Prostate gland (tissue), 2 donors: ENCODE results near the gene SCN7A. TPM values are rescaled to one million over a fixed set of nuclear protein-coding genes. Genes with fewer than 3 reads are reported as not detected.

Experiments
- DNase-seq: peaks from one replicate; pipeline ENCODE4 v3.0.0-alpha.2; 2019; ENCODE audit warnings: low spot score
- H3K27ac ChIP-seq, 2 donors: fragments of 200-600 bp; sonication (generic); 2 replicates each; pipeline ENCODE4 v1.5.1; 2017 to 2019
- H3K27me3 ChIP-seq: fragments of 200-600 bp; sonication (generic); replicated peaks from 2 replicates; pipeline ENCODE4 v1.5.1; 2019; ENCODE audit not compliant: insufficient read depth
- H3K36me3 ChIP-seq, 2 donors: fragments of 200-600 bp; sonication (generic); 1 replicate in 1 of 2; 2 replicates in 1 of 2; pipeline versions ENCODE4 v1.5.1 to v1.8.1; 2017 to 2019
- H3K4me1 ChIP-seq: fragments of 200-600 bp; sonication (generic); replicated peaks from 2 replicates; pipeline ENCODE4 v1.5.1; 2019
- H3K4me3 ChIP-seq, 2 donors: fragments of 200-600 bp; sonication (generic); 2 replicates each; pipeline ENCODE4 v1.5.1; 2017 to 2019
- H3K9me3 ChIP-seq: fragments of 200-600 bp; sonication (generic); 2 replicates; pipeline ENCODE4 v1.5.1; 2017
- POLR2A ChIP-seq: fragments of 450-650 bp; IDR thresholded peaks from one replicate; pipeline ENCODE4 v1.6.1; 2016; ENCODE audit warnings: antibody characterized with exemption, mild to moderate bottlenecking
- POLR2AphosphoS5 ChIP-seq: sonication (generic); formaldehyde crosslinking; IDR thresholded peaks from one replicate; pipeline ENCODE4 v1.6.1; 2017; ENCODE audit warnings: antibody characterized with exemption
- WGBS: methylation state at CpG from one replicate; pipeline ENCODE4 v1.1.5; 2018; 5-methylcytosine and 5-hydroxymethylcytosine counted together
- intact Hi-C: fragments of 100-400 bp; cut with DNase I; formaldehyde crosslinking; loops from one replicate; pipeline ENCODE4 v1.14.2; 2022
- total RNA-seq, 2 donors: library from RNA; depleted of rRNA; stranded (reverse); fragments of >200 nt; gene quantifications; one replicate each; pipeline ENCODE4 v1.1.0, GENCODE V29; 2016
- TF ChIP-seq, protein P1 (sequence below), 4 experiments: fragments of 200-600 bp in 2 of 4; fragments of 450-650 bp in 2 of 4; sonication (generic) in 2 of 4; IDR thresholded peaks; 1 replicate in 3 of 4; 2 replicates in 1 of 4; pipeline ENCODE4 v1.5.1; 2016 to 2019; ENCODE audit warnings: antibody characterized with exemption in 4 of 4, mild to moderate bottlenecking in 2 of 4, moderate library complexity in 2 of 4

Gene SCN7A
- total RNA-seq, 2 donors from 2014 or later = 6.3 to 16.5 TPM

DNA sequence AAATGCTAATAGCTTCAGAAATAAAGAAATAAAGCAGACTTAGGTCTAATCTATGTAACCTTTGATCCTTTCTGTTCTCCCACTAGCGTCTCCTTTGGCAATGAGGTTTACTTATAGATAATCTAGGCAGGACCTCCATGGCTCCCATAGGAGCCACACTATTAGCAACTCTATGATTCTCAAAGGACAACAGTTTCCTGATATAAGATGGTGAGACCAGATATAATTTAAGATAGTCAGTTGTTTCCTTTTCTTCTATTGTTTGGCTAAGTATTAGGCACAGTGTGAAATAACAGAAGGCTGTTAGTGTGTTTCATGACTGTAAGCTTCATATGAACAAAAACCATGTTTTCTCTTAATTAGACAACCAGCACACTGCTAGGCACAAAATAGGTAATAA is 59.6 kb downstream of the SCN7A start:
- Histone ChIP-seq H3K27ac (no peak overlapping the region), H3K36me3 (no peaks in the 10 kb centered on the region), H3K27me3 (no peaks in the 10 kb centered on the region), H3K4me1 (no peaks in the 10 kb centered on the region), H3K4me3 (no peak overlapping the region), H3K9me3 (no peaks in the 10 kb centered on the region)
- WGBS = 49% methylated on average over 1 of the region's 1 CpG
- intact Hi-C loops = no loop called here
- TF ChIP-seq POLR2A = no peak
- TF ChIP-seq, protein P1, sequence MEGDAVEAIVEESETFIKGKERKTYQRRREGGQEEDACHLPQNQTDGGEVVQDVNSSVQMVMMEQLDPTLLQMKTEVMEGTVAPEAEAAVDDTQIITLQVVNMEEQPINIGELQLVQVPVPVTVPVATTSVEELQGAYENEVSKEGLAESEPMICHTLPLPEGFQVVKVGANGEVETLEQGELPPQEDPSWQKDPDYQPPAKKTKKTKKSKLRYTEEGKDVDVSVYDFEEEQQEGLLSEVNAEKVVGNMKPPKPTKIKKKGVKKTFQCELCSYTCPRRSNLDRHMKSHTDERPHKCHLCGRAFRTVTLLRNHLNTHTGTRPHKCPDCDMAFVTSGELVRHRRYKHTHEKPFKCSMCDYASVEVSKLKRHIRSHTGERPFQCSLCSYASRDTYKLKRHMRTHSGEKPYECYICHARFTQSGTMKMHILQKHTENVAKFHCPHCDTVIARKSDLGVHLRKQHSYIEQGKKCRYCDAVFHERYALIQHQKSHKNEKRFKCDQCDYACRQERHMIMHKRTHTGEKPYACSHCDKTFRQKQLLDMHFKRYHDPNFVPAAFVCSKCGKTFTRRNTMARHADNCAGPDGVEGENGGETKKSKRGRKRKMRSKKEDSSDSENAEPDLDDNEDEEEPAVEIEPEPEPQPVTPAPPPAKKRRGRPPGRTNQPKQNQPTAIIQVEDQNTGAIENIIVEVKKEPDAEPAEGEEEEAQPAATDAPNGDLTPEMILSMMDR (IDR thresholded peaks at IDR 0.05) = no peak
- no peak for DNase-seq

DNA sequence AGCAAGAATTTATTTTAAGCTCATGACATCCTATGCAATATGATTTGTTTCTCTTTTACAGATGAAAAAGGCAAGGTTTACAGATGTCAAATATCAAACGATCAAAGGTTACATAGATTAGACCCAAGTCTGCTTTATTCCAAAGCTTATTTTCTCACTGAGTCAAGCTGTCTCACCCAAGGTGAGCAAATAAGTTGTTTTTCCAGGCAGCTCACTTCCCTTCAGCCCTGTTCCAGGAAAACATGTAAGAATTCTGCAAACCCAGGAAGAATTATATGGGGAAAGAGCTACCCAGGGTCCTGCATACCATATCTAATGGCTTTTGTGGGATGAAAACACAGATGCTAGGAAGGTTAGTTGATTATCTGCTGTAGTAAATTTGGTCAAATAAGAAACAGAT is 60.6 kb downstream of the SCN7A start:
- Histone ChIP-seq H3K27ac (no peak overlapping the region), H3K9me3 (no peaks in the 10 kb centered on the region), H3K36me3 (no peaks in the 10 kb centered on the region), H3K4me3 (no peak overlapping the region), H3K27me3 (no peaks in the 10 kb centered on the region), H3K4me1 (no peaks in the 10 kb centered on the region)
- no peak for TF ChIP-seq POLR2A
- TF ChIP-seq, protein P1 (IDR thresholded peaks at IDR 0.05) = no peak
- TF ChIP-seq POLR2AphosphoS5 = no peak
- 60% methylated on average over 1 of the region's 1 CpG for WGBS
- DNase-seq = no peak
- intact Hi-C loops = no loop called here

DNA sequence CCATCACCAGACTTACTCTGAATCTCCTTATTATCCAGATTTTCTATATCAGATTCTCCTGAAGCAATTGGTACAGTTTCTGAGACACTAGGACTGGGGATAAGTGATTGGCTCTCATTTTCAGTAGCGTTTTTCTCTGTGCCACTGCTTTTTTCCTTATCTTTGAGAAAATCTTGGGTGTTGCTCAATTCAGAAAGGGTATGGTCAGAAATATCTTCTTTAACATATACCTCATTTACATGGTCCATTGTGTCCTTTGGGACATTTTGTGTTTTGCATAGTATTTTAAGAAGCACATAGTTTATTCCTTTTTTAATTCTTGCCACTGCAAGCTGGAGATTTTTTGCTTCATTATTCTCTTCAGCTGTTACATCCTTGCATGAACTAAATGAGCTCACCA is 61.7 kb downstream of the SCN7A start:
- no peak for TF ChIP-seq POLR2AphosphoS5
- TF ChIP-seq, protein P1 (IDR thresholded peaks at IDR 0.05) = no peak
- TF ChIP-seq POLR2A = no peak
- DNase-seq = no peak
- H3K4me1 ChIP-seq = no peaks in the 10 kb centered on the region
- WGBS = 20% methylated on average over 1 of the region's 1 CpG
- no peak overlapping the region for H3K27ac ChIP-seq
- H3K4me3 ChIP-seq = no peak overlapping the region
- intact Hi-C loops = no loop called here
- no peaks in the 10 kb centered on the region for H3K36me3 ChIP-seq
- H3K27me3 ChIP-seq = no peaks in the 10 kb centered on the region
- H3K9me3 ChIP-seq = no peaks in the 10 kb centered on the region

DNA sequence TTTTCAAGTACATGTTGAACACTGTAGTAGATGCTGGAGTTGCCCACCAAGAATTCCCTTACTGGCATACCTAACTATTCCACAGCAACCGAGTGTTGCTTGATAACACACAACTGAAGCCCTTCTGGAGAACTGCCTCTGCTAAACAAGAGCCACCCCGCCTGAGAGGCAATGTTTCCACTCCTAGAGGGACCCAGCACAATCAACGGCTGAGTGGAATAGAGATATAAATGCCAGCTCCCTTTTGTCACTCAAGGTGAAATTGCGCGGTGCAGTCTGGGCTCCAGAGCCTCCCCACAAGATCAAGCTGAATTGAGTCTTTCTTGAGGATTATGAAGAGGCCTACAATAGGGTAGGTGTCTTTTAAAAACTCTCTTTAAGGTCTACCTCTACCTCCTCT is 69.2 kb downstream of the SCN7A start:
- Histone ChIP-seq H3K9me3 (no peaks in the 10 kb centered on the region), H3K4me3 (no peak overlapping the region), H3K27me3 (no peaks in the 10 kb centered on the region), H3K4me1 (no peaks in the 10 kb centered on the region), H3K27ac (no peak overlapping the region), H3K36me3 (no peaks in the 10 kb centered on the region)
- 94% methylated on average over 5 of the region's 5 CpGs for WGBS
- TF ChIP-seq, protein P1 (IDR thresholded peaks at IDR 0.05) = no peak
- TF ChIP-seq POLR2A (no peak), POLR2AphosphoS5 (no peak)
- intact Hi-C loops = no loop called here
- no peak for DNase-seq

DNA sequence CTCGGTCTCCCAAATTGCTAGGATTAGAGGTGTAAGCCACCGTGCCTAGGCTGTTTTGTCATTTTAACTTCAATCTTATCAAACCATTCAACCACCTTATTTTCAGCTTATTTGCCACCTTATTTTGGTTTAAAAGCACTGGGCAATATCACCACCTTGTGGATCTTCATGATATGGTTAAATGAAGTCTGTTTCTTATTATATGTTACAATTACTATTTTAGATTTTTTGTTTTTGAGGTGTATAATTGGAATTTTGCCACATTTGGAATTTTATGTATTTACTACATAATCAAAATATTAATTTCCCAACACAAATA is 74.5 kb downstream of the SCN7A start:
- no peak for DNase-seq
- H3K27me3 ChIP-seq = no peaks in the 10 kb centered on the region

More for the DNA sequence above, 74.5 kb downstream of the SCN7A start:
- TF ChIP-seq, protein P1 (IDR thresholded peaks at IDR 0.05) = peak in 1 of 4 experiments; percentile 16
- no peak for TF ChIP-seq POLR2AphosphoS5
- TF ChIP-seq POLR2A = no peak
- no peaks in the 10 kb centered on the region for H3K9me3 ChIP-seq
- no peaks in the 10 kb centered on the region for H3K4me1 ChIP-seq
- intact Hi-C loops = no loop called here
- no peak overlapping the region for H3K27ac ChIP-seq
- no peaks in the 10 kb centered on the region for H3K36me3 ChIP-seq
- no peak overlapping the region for H3K4me3 ChIP-seq
- 30% methylated on average over 2 of the region's 2 CpGs for WGBS
